IPS DF 6.9 (cell line): ENCODE measurements around the gene SPATA4.

Experiments used
- DNase-seq: peaks from one replicate; pipeline ENCODE4 v3.0.0-alpha.2; 2013; ENCODE audit warnings: low read depth, low spot score
- H3K27ac ChIP-seq: one replicate; pipeline ENCODE4 v1.5.1; 2013; ENCODE audit warnings: low read length, control low read depth
- H3K27me3 ChIP-seq: 2 replicates; pipeline ENCODE4 v1.6.1; 2013; ENCODE audit warnings: mild to moderate bottlenecking, low read length; ENCODE audit not compliant: control insufficient read depth, insufficient read depth
- H3K36me3 ChIP-seq: 2 replicates; pipeline ENCODE4 v1.6.1; 2013; ENCODE audit warnings: low read length; ENCODE audit not compliant: control insufficient read depth, insufficient read depth
- H3K4me1 ChIP-seq: 2 replicates; pipeline ENCODE4 v1.6.1; 2013; ENCODE audit warnings: low read length; ENCODE audit not compliant: control insufficient read depth, insufficient read depth
- H3K4me3 ChIP-seq: 2 replicates; pipeline ENCODE4 v1.5.1; 2013; ENCODE audit warnings: mild to moderate bottlenecking, low read length
- H3K9me3 ChIP-seq: 2 replicates; pipeline ENCODE4 v1.6.1; 2013; ENCODE audit warnings: low read length, inconsistent platforms; ENCODE audit not compliant: control insufficient read depth, insufficient read depth
- WGBS: extraction: QIAGEN DNeasy Blood & Tissue Kit; methylation state at CpG from one replicate; pipeline ENCODE4 v1.1.7; 2013; ENCODE audit warnings: mixed read lengths, missing lambda C conversion rate; ENCODE audit not compliant: insufficient read length, insufficient coverage; 5-methylcytosine and 5-hydroxymethylcytosine counted together

The SPATA4 gene

DNA sequence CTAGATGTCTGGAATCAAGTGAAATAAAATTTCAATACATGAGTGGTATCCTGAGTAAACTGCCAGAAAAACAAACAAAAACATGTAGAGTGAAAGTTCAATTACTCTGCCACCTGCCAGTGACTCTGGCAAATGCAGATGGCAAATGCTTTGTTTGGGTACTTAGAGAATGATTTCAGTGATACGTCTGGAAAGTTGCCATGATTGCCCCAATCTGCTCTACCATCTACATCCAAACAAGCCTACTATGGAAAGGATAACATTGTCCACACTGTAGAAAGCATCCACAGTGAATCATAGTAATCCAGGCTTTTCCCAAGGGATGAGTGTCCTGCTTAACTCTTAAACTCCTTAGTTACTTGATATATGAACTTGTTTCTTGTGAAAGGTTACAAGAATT, 3.4 kb downstream of the SPATA4 start:
- Histone ChIP-seq H3K27ac (no peak overlapping the region), H3K4me1 (peaks cover 1% of the 10 kb centered on the region; the same call in 1 of the 2 replicates), H3K9me3 (no peaks in the 10 kb centered on the region), H3K27me3 (no peaks in the 10 kb centered on the region), H3K36me3 (no peaks in the 10 kb centered on the region), H3K4me3 (no peak overlapping the region)
- WGBS: no CpG with 5 or more reads among the region's 1 CpG
- no peak for DNase-seq

DNA sequence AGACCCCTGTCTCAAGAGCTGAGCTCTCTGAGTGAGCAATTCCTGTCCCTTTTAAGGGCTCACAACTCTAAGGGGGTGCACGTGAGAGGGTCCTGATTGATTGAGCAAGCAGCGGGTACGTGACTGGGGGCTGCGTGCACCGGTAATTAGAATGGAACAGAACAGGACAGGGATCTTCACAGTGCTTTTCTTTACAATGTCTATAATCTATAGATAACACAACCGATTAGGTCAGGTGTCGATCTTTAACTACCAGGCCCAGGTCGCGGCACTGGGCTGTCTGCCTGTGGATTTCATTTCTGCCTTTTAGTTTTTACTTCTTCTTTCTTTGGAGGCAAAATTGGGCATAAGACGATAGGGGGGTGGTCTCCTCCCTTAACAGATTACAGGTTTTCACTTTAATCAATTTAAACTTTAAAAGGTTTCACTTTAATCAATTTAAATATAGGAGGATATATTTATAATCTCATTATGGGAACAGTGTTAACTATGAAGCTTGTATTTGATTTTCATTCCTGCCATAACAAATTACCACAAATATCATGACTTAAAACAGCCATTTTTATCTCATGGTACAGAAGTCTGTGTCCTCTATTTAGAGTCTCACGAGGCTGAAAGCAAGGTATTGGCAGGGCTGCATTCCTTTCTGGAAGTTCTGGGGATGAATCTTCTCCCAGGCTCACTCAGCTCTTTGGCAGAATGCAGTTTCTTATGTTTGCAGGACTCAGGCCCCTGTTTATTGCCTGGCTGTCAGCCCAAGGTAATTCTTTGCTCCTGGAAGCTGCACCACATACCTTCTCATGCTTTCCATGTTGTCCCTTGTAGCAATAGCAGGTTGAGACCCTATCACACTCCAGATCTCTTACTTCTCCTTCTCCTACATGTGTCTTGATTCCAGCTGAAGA, 5.2 kb downstream of the SPATA4 start:
- no CpG with 5 or more reads among the region's 11 CpGs for WGBS
- Histone ChIP-seq H3K9me3 (no peaks in the 10 kb centered on the region), H3K36me3 (no peaks in the 10 kb centered on the region), H3K4me1 (peaks cover 1% of the 10 kb centered on the region; the same call in 1 of the 2 replicates), H3K27me3 (no peaks in the 10 kb centered on the region), H3K27ac (no peak overlapping the region), H3K4me3 (no peak overlapping the region)
- no peak for DNase-seq

DNA sequence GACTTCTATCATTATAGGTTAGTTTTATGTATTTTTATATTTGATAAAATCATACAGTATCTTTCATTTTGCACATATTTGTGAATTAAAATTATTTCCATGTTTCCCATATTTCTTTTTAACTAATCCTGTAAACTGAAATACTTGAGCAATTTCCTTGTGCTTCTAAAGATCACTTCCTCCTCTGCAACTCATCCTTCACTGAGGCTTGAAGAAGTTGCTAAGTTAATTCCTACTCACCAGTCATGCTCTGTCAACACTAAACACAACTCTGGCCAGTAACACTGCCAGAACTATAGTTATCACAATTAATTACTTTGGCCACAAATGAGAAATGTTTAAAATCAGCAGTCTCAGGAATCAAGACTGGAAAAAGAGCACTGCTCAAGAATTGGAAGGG, 6.7 kb downstream of the SPATA4 start:
- Histone ChIP-seq H3K4me3 (no peak overlapping the region), H3K9me3 (no peaks in the 10 kb centered on the region), H3K27me3 (no peaks in the 10 kb centered on the region), H3K4me1 (peaks cover 1% of the 10 kb centered on the region; the same call in 1 of the 2 replicates), H3K36me3 (no peaks in the 10 kb centered on the region), H3K27ac (no peak overlapping the region)
- no peak for DNase-seq

DNA sequence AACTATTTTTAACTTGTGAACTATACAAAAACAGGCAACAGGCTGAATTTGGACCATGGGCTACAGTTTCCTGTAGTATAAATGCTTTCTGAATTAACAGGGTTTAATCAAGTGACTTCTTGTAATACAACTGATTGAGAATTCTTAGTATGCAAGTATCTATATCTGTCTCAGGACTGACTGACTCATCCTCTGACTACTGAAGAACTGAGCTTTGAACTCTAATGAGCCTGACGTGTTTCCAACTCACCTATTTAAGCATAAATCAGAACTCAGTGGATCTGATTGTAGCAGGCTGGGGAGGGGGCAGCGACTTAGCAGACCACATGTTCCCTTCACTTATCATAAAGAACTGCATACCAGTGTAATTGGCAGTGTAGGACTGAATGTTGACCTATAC, 7.8 kb downstream of the SPATA4 start:
- peaks cover 1% of the 10 kb centered on the region; the same call in 1 of the 2 replicates for H3K4me1 ChIP-seq
- H3K36me3 ChIP-seq: no peaks in the 10 kb centered on the region
- WGBS: no CpG with 5 or more reads among the region's 2 CpGs
- no peak overlapping the region for H3K4me3 ChIP-seq
- no peak for DNase-seq
- H3K27ac ChIP-seq: no peak overlapping the region
- H3K27me3 ChIP-seq: no peaks in the 10 kb centered on the region
- no peaks in the 10 kb centered on the region for H3K9me3 ChIP-seq

DNA sequence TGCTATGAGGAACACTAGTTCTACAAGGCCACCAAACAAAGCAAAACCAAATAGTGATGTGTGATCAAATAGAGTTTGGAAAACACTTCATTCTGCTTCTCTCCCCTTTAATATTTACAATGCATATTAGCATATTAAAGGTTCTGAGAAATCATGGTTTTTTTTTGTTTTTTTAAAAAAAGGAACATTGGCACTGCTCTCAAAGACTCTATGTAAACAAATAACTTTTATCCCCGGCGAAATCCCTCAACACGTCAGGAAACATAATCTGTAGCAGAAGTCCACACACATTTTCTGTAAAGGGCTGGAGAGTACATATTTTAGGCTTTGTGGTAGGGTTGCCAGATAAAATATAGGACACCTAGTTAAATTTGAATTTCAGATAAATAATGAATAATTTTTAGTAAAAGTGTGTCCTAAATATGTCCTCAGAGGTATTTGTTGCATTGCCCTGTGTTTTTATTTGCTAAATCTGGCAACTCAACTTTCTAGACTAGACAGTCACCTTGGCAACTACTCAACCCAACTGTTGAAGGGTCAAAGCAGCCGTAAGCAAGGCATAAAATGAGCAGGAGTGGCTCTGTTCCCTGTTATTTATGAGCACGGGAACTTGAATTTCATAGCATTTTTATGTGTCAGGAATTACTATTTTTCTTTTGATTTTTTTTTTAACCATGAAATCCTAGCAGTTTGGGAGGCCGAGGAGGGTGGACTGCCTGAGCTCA, 8.6 kb downstream of the SPATA4 start:
- Histone ChIP-seq H3K27ac (no peak overlapping the region), H3K9me3 (no peaks in the 10 kb centered on the region), H3K27me3 (no peaks in the 10 kb centered on the region), H3K36me3 (no peaks in the 10 kb centered on the region), H3K4me1 (peaks cover 1% of the 10 kb centered on the region; the same call in 1 of the 2 replicates), H3K4me3 (no peak overlapping the region)
- WGBS: no CpG with 5 or more reads among the region's 6 CpGs
- no peak for DNase-seq

DNA sequence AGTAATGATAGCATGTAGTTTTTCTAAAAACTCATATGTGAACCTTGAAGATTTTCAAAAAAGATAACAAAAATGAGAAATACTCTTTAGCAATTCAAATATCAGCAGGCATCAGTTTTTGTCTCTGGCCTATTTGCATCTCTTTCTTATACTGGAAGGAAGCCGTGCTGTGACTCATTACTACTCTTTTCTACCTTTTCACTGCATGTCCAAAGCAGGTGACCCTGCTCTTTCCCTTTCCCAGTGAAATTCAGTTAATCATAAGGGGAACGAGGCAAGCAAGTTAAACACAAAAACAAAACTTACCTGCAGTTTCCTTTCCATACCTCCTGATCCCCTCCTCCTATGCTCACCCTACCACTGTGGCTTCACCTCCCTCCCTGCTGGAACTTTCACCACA, 9.3 kb downstream of the SPATA4 start:
- no CpG with 5 or more reads among the region's 2 CpGs for WGBS

DNA sequence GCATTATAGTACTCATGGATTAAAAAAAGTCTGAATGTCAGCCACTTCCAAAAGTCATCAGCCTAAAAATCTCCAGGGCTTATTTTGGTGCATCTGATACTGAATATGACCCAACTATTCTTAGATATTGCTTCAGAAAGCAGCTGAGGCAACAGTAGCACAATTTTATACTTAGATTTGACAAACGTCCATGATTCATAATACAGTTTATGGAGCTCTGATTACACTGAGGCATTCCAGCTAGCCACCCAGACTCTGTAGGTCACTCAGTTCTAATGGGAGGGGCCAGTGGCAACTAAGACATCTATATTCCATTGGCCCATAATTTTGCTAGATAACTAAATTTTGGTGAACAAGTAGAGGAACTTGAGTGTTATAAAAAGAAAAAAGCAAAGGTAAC, 10.3 kb downstream of the SPATA4 start:
- Histone ChIP-seq H3K27ac (no peak overlapping the region), H3K9me3 (no peaks in the 10 kb centered on the region), H3K36me3 (no peaks in the 10 kb centered on the region), H3K27me3 (no peaks in the 10 kb centered on the region), H3K4me3 (no peak overlapping the region), H3K4me1 (peaks cover 1% of the 10 kb centered on the region; the same call in 1 of the 2 replicates)
- no peak for DNase-seq
- WGBS: no CpG with 5 or more reads among the region's 1 CpG

More for the DNA sequence above, 9.3 kb downstream of the SPATA4 start:
- H3K27ac ChIP-seq: no peak overlapping the region
- peaks cover 1% of the 10 kb centered on the region; the same call in 1 of the 2 replicates for H3K4me1 ChIP-seq
- no peaks in the 10 kb centered on the region for H3K36me3 ChIP-seq
- H3K9me3 ChIP-seq: no peaks in the 10 kb centered on the region
- no peaks in the 10 kb centered on the region for H3K27me3 ChIP-seq
- no peak for DNase-seq
- H3K4me3 ChIP-seq: no peak overlapping the region

DNA sequence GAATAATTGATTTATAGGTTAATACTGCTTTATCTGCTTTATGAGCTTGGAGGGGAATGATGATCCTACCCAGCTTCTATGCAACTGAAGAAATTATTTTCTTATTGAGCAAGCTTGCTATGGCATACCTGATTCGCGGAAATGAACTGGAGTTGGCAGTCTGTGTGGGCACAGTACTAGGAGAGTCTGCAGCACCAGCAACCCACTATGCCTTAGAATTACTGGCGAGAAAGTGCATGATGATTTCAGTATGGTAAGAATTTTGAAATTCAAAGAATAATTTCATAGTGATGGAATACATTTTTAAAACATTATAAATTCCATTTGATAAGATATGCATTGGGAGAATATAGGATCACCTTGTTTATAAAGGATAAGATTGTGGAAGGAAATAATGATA, 32.3 kb downstream of the SPATA4 start:
- WGBS: no CpG with 5 or more reads among the region's 3 CpGs
- H3K27me3 ChIP-seq: no peaks in the 10 kb centered on the region
- no peak for DNase-seq
- no peaks in the 10 kb centered on the region for H3K4me1 ChIP-seq
- H3K4me3 ChIP-seq: no peak overlapping the region
- no peaks in the 10 kb centered on the region for H3K9me3 ChIP-seq
- no peak overlapping the region for H3K27ac ChIP-seq
- no peaks in the 10 kb centered on the region for H3K36me3 ChIP-seq

DNA sequence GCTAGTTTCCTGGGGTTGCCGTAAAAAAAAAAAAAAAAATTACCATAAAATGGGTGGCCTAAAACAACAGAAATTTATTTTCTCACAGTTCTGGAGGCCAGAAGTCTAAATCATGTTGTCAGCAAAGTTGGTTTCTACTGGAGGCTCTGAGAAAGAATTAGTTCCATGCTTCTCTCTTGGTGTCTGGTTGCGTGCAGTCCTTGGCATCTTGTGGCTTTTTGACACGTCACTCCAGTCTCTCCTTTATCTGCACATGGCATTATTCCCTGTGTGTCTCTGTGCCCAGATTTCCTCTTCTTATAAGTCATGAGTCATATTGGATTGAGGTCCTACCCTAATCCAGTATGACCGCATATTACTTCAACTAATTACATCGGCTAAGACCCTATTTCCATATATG, 38.7 kb downstream of the SPATA4 start:
- Histone ChIP-seq H3K9me3 (no peaks in the 10 kb centered on the region), H3K27ac (no peak overlapping the region), H3K4me1 (no peaks in the 10 kb centered on the region), H3K36me3 (no peaks in the 10 kb centered on the region), H3K4me3 (no peak overlapping the region), H3K27me3 (no peaks in the 10 kb centered on the region)
- WGBS: no CpG with 5 or more reads among the region's 5 CpGs
- no peak for DNase-seq

DNA sequence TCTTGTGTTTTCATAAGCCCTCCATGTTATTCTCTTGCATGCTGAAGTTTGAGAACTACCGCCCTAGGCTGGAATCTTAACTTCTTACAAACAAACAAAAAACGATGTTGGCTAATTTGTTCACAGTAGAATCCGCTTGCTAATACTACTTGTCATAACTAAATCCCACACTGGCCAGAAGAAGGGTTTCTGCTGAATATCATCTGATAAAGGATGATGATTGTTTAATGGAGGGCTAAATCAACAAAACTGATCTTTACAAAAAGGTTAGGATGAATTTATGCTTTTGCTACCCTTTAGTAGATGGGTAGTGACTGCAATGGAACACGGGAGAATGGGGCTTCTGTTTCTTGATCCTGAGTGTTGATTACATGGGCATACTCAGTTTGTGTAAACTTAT, 42.3 kb downstream of the SPATA4 start:
- no peaks in the 10 kb centered on the region for H3K4me1 ChIP-seq
- H3K4me3 ChIP-seq: no peak overlapping the region
- WGBS: no CpG with 5 or more reads among the region's 4 CpGs
- no peaks in the 10 kb centered on the region for H3K9me3 ChIP-seq
- no peak for DNase-seq
- H3K27ac ChIP-seq: no peak overlapping the region
- H3K36me3 ChIP-seq: no peaks in the 10 kb centered on the region
- H3K27me3 ChIP-seq: no peaks in the 10 kb centered on the region
